Measurements from ENCODE around the gene TIMM23.
"Not testable (repeated sequence)": the region's sequence is repeated elsewhere in the genome, so short reads cannot be mapped to it uniquely, and the experiment has no call there.

TIMM23 gene

GRCh38 chr10:45997994-45998763 is 25.9 kb downstream of the TIMM23 start:
- DNase-seq = no peak

DNA sequence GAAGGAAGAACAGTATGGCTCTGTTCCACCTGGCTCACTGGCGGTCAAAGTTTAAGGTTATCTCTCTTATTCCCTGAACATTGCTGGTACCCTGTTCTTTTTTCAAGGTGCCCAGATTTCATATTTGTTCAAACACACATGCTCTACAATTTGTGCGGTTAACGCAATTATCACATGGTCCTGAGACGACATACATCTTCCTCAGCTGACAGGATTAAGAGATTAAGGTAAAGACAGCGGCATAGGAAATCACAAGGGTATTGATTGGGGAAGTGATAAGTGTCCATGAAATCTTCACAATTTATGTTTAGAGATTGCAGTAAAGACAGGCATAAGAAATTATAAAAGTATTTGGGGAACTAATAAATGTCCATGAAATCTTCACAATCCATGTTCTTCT is 27.7 kb downstream of the TIMM23 start:
- not testable (repeated sequence) for DNase-seq

DNA sequence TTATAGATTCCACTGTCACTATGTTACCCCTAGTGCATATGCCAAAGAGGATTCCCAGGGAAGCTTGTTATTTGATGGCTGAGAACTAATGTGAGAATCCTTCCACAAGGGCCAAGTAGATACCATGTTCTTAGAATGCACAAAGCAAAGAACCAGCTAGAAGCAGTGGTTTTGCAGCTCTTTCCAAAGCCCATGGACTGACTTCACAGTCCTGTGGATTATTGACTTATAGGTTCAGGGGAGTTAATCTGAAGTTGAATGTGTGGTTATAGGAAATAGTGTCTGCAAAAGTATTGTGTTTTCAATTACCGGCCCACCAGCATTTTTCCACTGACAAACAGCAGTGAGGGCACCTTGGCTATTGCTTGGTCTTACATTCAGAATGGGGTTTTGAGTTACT is 28.2 kb downstream of the TIMM23 start:
- no peak for DNase-seq

GRCh38 chr10:46001187-46001756 is 29.0 kb downstream of the TIMM23 start:
- no peak for DNase-seq

- not testable (repeated sequence) for DNase-seq
Observed at GRCh38 chr10:46002189-46002687, 29.9 kb downstream of the TIMM23 start.

- no peak for DNase-seq
Observed at GRCh38 chr10:46002916-46003693, 30.8 kb downstream of the TIMM23 start.

DNA sequence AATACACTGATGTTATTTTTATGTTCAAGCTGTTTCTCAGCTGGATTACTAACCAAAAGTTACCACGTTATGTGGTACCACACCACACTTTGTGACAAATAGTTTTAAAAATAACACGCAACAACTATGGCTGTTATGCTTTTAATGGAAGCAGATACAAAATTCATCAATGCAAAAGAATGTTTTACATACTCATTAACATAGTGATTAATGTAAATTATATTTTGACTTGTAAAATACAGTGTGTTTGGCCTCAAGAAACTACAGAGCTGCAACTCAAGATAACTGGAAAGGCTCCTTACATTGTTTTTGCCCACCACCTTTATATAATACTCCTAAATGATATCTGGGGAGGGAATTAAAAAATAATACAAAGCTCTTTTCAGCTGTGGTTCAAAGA is 32.7 kb downstream of the TIMM23 start:
- DNase-seq = no peak

DNA sequence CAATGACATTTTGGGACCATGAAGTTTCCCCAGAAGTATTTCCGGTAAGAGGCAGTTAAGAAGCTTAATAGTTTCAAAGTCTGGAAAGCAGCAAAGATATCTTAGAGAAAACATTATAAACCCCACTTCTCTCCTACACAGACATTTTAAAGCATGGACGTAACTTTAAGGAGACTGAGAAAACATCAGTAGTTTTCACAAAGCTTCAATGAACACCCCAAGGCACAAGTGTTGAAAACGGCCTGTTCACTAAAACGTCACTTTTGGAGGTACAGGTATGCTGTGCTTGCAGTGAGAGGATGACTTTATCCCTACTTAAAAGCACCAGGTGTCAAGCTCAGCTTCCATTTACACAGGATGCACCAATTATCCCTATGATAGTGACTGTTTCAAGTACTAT is 33.1 kb downstream of the TIMM23 start:
- DNase-seq = no peak

DNA sequence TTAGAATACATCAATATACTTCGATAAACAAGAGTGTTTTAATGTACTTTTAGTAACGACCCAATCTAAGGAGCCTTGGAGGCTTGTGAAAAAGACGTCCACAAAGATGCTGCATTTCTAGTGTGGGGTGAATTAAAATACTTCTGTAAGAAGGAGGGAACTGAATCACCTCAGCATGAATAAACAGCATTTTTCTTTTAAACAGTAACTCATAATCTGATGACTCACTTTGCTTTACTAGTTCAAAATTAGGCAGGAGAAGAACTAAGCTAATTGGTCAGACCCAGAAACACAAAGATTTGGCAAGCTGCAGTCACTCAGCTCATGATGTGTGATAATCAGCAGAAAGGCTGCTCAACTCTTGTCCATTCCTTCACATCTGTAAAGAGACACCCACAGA is 33.9 kb downstream of the TIMM23 start:
- no peak for DNase-seq

DNA sequence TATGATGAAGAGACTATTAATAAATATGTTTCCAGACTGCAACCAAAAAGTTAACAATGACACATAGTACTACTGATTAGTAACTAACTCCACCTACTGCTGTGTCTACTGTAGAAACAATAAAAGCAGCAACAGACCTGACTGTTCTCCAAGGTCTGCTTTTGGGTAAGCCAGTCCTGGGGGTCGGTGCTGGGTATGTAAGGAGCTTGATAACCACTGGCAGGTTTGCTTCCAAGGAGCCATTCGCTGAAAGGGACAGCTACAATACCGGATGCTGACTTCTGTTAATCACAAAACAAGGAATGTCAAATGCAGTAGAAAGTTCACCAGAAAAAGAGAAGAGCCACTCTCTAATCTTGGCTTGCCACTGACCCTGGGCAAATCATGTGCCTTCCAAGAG is 40.5 kb downstream of the TIMM23 start:
- no peak for DNase-seq

DNA sequence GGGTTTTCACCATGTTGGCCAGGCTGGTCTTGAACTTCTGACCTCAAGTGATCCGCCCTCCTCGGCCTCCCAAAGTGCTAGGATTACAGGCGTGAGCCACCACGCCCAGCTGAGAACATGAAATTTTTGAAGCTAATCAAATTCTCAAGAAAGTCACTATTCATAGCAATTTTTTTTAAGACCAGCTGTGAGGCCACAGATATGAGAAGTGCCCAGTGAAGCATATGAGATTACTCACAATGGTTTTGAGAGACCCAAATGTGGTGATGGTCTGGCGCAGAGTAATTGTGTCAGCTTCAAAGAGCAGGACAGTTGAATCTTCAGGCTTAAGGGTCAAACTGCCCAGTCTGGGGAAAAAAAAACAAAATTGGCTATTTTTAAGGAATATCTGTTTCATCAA is 41.9 kb downstream of the TIMM23 start:
- no peak for DNase-seq

DNA sequence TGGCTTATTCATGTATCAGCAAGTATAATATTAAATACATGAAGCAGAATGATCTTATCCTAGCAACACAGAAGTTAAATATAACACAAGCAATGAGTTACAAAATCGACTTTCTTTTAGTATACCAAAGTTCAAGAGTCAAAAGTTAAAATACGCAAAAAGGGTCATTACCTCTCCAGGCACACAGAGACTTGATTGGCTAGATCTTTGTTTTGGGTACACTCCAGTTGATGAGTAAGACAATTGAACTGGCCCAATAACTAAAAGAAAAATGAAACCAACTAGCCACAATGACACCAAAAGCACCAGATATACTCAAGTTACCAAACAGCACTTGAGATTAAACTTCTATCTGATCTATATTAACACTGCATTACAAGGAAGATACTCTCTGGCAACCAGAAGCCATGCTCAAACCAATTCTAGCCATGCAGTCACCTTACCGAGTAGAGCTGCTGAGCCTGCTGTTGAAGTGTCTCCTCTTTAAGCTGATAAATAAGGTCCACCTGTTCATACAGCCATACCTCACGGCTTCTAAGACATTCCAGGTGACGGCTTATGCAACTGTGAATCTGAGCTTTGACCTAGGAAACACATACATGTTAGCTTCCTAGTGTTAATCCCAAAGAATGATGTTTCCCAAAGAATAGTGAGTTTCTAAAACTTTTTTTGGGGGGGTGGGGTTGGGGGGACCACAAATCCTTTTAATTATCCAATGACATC is 42.6 kb downstream of the TIMM23 start:
- DNase-seq = no peak

DNA sequence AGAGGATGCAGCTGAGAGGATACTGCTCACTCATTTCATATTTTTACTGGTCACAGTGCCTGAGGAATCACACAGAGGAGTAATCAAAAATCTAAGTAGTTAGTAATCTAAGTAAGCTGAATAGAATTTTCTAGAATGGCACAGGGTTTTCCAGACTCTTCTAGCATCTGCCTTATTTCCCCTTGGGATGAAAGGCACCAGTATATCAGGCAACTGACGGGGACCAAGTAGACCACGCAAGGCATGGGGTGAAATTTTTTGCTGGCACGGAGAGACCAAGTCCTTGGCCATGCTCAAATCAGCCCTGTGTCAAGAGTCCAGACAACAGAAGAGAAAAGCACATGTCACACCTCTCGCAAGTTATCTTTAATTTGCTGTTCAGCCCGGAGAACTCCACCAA is 43.9 kb downstream of the TIMM23 start:
- no peak for DNase-seq

DNA sequence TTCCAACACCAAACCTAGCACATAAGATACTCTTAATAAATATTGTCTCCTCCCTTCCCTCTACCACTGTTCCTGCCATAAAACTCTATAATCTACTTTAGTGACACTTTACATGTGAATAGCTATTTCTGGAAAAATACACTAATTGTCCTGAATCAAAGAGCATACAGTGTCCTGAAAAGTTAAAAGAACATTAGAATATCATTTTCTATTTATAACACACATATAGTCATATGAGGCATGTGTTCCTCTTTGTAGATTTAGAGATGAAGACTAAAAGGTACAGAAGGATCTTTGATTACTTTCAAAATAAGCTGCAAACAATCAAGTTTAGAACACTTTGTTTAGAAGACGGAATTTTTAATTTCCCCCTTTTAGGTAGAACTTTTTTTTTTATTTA is 44.5 kb downstream of the TIMM23 start:
- DNase-seq = no peak

DNA sequence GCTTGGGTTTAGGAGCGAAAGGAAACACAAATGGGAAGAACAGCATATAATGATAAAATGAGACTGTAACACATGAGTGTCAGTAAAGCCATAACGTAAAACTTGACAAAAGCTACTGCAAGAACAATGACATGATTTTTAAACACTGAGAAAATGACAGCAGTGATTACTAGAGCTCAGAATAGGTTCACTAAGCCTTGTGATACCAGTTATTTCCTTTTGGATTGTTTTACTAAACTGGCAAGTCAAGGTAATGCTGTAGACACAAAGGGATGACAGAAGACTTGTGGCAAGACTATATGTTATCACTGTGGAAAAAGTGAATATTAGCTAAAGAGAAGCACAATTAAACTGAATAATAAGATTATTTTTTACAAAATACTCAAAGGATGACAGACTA is 45.4 kb downstream of the TIMM23 start:
- DNase-seq = no peak

- no peak for DNase-seq
Observed at GRCh38 chr10:46018453-46019176, 46.3 kb downstream of the TIMM23 start.

DNA sequence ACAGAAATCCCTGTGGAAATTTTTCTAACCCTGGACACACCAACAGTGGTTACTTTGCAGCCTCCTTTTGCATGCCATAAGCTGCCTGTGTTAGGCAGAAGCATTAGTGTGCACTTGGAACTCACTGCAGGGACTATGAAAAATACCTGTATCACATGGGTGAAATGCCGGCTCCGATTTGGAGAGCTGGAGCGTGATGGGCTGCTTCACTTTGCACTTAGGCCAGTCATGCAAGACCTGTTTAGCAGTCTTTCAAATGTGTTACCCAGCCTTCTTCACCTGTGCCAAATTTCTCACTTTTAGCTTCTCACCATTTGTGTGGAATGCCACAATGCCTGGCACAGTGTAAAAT is 46.9 kb downstream of the TIMM23 start:
- DNase-seq = no peak

DNA sequence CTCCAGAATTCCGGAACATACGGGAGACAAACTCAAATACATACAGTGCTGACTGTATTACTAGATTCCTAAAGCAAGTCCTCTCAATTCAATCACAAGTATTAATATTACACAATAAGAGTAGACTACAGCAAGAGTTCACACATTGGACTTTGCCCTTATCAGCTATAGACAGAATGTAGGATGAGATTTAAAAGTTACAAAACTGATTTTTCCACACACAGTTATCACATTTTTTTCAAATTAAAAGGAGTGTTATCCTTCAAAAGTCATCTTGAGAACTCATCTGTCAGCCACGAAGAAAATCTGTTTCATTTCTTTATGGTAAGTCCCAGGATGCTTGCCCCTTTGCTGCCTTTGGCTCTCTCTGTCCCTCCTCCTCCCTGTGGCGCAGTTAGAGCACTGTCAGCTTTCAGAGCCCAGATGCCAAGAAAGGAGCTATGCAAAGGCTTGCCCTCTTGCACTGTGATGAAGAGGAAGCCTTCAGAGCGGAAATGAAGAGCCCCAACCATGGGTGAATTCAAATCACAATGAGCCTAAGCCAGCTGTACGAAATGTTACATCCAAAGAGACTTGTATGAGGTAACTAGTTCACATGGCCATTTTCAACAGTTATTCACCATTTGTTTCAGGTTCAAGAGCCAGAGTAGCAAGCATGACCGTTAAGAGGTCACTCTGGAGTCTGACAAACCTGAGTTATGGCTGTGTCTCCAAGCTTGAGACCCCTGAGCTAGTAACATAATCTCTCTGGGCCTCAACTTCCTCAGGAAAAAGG is 47.5 kb downstream of the TIMM23 start:
- DNase-seq = no peak

DNA sequence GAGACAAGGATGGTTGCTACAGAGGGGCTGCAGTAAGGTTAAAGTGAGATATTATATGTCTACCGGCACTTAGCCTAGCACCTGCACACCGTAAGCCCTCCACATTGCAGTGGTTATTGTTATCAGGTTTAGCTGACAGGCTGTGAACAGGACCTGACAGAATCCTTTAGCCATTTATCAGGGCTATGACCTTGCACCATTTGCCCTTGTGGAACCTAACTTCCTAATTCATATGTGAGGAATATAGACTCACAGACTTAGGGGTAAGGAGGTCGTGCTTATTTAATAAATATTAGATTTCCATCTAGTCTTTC is 48.0 kb downstream of the TIMM23 start:
- DNase-seq = no peak

- peak; percentile 5 for DNase-seq
Observed at GRCh38 chr10:46022978-46023702, 50.9 kb downstream of the TIMM23 start.

DNA sequence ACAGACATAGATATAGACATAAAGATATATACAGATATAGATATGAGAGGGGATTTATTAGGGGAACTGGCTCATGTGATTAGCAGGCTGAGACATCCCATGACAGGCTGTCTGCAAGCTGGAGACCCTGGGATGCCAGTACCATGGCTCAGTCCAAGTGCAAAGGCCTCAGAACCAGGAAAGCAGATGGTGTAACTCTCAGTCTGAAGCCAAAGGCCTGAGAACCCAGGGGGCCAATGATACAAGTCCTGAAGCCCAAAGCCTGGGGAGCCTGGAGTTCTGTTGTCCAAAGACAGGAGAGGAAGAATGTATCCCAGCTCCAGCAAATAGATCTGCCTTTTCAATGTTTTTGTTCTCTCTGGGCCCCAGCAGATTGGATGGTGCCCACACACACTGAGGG is 52.7 kb downstream of the TIMM23 start:
- DNase-seq = no peak
